ENCODE data around the gene HSBP1L1.
"Not testable (repeated sequence)": the region's sequence is repeated elsewhere in the genome, so short reads cannot be mapped to it uniquely, and the experiment has no call there.

The HSBP1L1 gene

GRCh38 chr18:79987566-79987965 is 23.1 kb downstream of the HSBP1L1 start:
- peak; percentile 52 for DNase-seq

DNA sequence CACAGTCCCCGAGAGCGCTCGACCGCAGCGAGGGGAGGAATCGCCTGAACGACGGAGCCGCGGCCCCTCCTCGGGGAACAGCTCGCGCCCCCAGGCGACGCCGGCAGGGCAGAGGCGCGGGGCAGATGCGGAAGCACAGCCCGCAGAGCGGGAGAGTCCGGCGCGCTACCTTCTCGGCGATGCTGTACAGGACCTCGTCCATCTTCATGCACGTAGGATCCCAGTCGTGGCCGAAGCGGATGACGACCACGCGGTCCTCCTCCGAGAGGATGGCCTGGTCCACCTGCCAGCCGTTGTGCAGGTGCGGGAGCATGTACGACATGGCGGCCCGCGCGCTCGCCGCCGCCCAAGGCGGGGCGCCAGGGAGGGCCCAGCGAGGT is 23.6 kb downstream of the HSBP1L1 start:
- peak; percentile 90 for DNase-seq

- peak; percentile 97 for DNase-seq
These were observed 24.2 kb downstream of the HSBP1L1 start, which contains the start of gene TXNL4A for GRCh38 chr18:79988451-79989194. Gene TXNL4A, minus strand, starts transcription at chr18:79988563. Its CDS starts 171 bp downstream, at chr18:79988392.

- no peak for DNase-seq
These were observed 24.7 kb downstream of the HSBP1L1 start for GRCh38 chr18:79989195-79989497.

- DNase-seq, result no peak
These were observed 27.1 kb downstream of the HSBP1L1 start for GRCh38 chr18:79991494-79991893.

DNA sequence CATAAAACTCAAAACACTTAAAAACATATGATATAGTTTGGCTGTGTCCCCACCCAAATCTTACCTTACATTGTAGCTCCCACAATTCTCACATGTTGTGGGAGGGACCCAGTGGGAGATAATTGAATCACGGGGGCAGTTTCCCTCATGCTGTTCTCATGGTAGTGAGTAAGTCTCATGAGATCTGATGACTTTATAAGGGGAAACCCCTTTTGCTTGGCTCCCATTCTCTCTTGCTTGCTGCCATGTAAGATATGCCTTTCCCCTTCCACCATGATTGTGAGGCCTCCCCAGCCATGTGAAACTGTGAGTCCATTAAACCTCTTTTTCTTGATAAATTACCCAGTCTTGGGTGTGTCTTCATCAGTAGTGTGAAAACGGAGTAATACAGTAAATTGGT is 35.3 kb downstream of the HSBP1L1 start:
- not testable (repeated sequence) for DNase-seq

GRCh38 chr18:80000877-80001276 is 36.4 kb downstream of the HSBP1L1 start:
- no peak for DNase-seq

DNA sequence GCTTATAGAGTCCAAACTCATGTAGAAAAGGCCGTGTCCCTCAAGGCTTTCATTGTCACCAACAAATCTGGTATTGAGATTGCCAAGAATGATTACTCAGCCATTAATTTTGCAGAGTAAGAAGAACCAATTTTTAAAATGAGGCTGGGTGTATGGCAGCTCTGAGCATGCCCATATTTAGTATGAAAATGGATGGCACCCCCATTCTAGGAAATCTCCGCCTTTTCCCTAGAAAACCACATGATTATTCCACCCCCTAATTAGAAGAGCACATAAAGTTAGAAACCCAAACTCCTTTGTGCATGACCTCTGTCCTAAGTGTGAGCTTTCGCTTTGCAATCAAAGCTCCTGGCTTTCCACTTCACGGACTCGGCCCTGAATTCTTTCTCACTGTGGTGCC is 38.0 kb downstream of the HSBP1L1 start:
- no peak for DNase-seq

DNA sequence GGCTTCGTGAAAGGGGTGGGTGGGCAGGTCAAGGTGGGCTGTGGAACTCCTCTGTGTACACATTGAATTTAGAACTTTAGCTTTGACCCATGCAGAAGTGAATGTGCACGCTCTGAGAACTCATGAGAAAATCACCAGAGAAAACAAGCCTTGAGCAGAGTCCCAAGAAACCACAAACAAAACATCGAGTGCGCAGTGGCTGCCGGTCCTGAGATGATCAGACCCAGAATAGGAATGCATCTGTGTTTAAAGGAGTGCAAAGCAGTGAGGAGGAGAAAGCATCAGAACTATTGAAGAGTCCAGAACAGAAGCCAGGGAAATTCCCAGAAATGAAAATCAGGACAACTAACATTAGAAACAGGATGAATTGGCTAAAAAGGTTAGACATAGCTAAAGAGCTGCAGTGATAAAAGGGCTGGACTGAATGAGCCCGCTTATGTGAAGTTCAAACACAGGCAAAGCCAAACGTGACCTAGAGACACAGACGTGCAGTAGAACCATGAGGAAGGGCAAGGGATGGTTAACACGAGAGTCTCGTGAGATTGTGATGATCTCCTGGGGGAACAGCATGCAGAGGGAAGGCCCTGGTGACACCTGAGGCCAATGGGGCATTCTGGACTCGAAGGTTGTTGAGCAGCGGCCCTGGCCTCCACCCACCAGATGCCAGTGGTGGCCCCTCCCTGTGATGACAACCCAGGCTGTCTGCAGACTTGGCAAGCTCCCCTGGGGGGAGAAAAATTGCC is 40.3 kb downstream of the HSBP1L1 start:
- no peak for DNase-seq

DNA sequence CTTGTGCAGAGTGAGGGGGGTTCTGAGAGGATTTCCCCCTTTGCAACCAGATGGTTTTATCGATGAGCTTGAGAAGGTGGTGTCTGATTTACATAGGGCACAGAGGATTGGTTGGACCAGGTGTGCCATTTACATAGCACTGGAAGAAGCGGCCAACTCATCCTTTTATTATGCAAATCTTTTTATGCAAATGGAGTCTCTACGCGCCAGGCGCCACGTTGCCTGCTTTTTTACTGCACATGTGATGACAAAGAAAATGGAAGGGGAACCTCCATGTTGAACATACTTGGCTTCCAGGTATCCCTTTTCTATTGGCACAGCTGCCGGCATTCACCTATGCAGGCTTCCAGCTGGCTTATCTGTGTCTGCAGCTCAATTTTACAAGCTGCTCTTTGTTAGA is 42.3 kb downstream of the HSBP1L1 start:
- DNase-seq, result no peak

DNA sequence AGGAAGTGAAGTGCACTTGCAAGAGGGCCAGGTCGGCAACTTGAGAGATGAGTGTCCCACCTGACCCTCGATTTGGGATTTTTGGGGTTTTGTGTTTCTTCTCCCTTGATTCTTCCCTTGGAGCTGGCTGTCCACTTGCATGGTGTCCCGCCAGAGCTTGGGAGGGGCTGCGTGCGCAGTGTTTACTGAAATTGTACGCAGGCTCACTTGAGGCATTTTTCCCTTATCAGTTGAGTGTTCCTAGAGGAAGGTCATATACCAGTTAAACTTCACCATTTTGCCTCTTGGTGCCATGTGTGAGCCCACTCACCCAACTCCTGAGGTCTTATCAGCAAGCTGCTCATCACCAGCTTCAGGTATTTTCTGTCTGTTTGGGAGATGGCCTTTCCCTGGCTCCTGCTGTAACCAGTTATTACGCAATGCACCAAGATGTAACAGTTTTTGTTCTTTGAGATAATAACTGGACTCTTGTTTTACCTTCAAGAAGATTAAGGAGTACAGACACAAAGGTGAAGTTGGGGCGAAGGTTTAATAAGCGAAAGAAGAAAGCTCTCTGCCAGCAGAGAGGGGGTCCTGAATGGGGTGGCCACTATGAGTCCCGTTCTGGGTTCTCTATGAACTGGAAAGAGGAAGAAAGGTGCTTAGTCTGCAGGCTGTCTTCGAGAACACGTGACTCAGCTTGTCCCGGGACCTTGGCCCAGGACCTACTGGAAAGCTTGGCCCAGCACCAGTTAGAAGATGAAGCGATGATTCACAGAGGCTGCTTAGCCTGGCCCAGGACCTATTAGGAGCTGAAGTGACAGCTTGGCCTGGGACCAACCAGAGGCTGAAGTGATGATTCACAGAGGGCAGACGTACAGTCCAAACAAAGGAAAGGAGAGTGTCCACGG is 45.5 kb downstream of the HSBP1L1 start:
- DNase-seq, result no peak

GRCh38 chr18:80010551-80010906 is 46.1 kb downstream of the HSBP1L1 start:
- DNase-seq, result no peak

GRCh38 chr18:80011496-80012137 is 47.2 kb downstream of the HSBP1L1 start:
- not testable (repeated sequence) for DNase-seq

GRCh38 chr18:80012714-80013113 is 48.3 kb downstream of the HSBP1L1 start:
- no peak for DNase-seq
